ENCODE results near the gene CDC42BPA. TPM values are rescaled to one million over a fixed set of nuclear protein-coding genes. Genes with fewer than 3 reads are reported as not detected.

The CDC42BPA gene
- total and polyA plus RNA-seq, 2 of the 13 experiments (the other 11 are each of a cell fraction or from before 2014, with no cell fraction given), result 6.5 to 16.0 TPM

DNA sequence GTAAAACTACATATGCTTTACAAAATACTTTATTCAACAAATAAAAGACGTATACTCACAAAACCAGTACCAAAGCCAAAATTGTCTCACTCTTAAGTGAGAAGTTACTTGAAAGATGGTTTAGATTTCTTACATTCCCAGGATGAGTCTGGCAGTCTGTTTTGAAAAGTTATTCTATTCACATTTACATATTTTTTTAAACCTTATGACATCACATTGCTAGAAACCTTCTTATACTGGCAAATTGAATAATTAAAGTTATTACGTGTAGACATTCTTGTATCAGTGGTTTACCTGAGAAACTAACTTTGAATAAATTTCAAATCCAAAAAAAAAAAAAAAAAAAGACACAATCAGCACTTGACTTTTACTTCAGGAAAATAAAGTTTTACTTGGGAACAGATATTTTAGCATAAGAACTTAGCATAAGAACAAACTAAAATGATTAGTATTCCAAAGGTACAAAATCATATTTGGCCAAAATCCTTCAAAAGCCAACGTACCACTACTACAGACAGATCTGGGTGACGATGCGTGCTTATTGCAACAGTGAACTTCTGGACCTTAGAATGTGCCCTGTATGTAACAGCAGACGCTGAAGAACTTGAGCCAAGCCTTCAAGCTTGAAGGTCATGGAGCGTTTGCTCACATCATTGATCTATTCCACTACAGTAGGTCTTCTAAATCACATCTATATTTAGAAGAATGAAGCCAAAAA, 2.5 kb downstream of the CDC42BPA start (continued):
- TF ChIP-seq, protein P1, sequence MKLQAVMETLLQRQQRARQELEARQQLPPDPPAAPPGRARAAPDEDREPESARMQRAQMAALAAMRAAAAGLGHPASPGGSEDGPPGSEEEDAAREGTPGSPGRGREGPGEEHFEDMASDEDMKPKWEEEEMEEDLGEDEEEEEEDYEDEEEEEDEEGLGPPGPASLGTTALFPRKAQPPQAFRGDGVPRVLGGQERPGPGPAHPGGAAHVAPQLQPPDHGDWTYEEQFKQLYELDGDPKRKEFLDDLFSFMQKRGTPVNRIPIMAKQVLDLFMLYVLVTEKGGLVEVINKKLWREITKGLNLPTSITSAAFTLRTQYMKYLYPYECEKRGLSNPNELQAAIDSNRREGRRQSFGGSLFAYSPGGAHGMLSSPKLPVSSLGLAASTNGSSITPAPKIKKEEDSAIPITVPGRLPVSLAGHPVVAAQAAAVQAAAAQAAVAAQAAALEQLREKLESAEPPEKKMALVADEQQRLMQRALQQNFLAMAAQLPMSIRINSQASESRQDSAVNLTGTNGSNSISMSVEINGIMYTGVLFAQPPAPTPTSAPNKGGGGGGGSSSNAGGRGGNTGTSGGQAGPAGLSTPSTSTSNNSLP (IDR thresholded peaks at IDR 0.05; ENCODE audit: low read depth, low read length), result 0 out of 2 replicates have a peak, but pooled peaks have one; percentile 20
- no peak for TF ChIP-seq HDAC6 (IDR thresholded peaks at IDR 0.05; ENCODE audit: low read depth, low read length)
- TF ChIP-seq, protein P2, sequence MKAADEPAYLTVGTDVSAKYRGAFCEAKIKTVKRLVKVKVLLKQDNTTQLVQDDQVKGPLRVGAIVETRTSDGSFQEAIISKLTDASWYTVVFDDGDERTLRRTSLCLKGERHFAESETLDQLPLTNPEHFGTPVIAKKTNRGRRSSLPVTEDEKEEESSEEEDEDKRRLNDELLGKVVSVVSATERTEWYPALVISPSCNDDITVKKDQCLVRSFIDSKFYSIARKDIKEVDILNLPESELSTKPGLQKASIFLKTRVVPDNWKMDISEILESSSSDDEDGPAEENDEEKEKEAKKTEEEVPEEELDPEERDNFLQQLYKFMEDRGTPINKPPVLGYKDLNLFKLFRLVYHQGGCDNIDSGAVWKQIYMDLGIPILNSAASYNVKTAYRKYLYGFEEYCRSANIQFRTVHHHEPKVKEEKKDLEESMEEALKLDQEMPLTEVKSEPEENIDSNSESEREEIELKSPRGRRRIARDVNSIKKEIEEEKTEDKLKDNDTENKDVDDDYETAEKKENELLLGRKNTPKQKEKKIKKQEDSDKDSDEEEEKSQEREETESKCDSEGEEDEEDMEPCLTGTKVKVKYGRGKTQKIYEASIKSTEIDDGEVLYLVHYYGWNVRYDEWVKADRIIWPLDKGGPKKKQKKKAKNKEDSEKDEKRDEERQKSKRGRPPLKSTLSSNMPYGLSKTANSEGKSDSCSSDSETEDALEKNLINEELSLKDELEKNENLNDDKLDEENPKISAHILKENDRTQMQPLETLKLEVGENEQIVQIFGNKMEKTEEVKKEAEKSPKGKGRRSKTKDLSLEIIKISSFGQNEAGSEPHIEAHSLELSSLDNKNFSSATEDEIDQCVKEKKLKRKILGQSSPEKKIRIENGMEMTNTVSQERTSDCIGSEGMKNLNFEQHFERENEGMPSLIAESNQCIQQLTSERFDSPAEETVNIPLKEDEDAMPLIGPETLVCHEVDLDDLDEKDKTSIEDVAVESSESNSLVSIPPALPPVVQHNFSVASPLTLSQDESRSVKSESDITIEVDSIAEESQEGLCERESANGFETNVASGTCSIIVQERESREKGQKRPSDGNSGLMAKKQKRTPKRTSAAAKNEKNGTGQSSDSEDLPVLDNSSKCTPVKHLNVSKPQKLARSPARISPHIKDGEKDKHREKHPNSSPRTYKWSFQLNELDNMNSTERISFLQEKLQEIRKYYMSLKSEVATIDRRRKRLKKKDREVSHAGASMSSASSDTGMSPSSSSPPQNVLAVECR (CRISPR knock-in tag; IDR thresholded peaks at IDR 0.05; ENCODE audit: borderline replicate concordance), result peak; percentile 50; the same call in 1 of the 2 replicates
- no peak for TF ChIP-seq ZNF616 (CRISPR knock-in tag; IDR thresholded peaks at IDR 0.05; ENCODE audit: low read depth)
- no peak for TF ChIP-seq XBP1 (CRISPR knock-in tag; IDR thresholded peaks at IDR 0.05)
- no peak for TF ChIP-seq ZNF329 (CRISPR knock-in tag; IDR thresholded peaks at IDR 0.05; ENCODE audit: low read depth)
- TF ChIP-seq, protein P3, sequence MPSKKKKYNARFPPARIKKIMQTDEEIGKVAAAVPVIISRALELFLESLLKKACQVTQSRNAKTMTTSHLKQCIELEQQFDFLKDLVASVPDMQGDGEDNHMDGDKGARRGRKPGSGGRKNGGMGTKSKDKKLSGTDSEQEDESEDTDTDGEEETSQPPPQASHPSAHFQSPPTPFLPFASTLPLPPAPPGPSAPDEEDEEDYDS (CRISPR knock-in tag; IDR thresholded peaks at IDR 0.05), result peak; percentile 24; the same call in 1 of the 2 replicates
- peak; percentile 41; the same call in 1 of the 2 replicates for TF ChIP-seq FOXA3 (CRISPR knock-in tag; IDR thresholded peaks at IDR 0.05)
- TF ChIP-seq NR2F6 (IDR thresholded peaks at IDR 0.05), result no peak
- peak; percentile 42; the same call in 1 of the 2 replicates for TF ChIP-seq NR2F6 (CRISPR knock-in tag; IDR thresholded peaks at IDR 0.05)
- TF ChIP-seq IRF2 (CRISPR knock-in tag; IDR thresholded peaks at IDR 0.05), result 0 out of 2 replicates have a peak, but pooled peaks have one; percentile 37
- 0 out of 2 replicates have a peak, but pooled peaks have one; percentile 30 for TF ChIP-seq HDAC1 (CRISPR knock-in tag; IDR thresholded peaks at IDR 0.05)
- peak; percentile 68 for TF ChIP-seq RARA (CRISPR knock-in tag; IDR thresholded peaks at IDR 0.05)
- TF ChIP-seq SP4 (CRISPR knock-in tag; IDR thresholded peaks at IDR 0.05), result no peak
- peak; percentile 43; the same call in 1 of the 2 replicates for TF ChIP-seq CREM (IDR thresholded peaks at IDR 0.05)
- TF ChIP-seq CREM (CRISPR knock-in tag; IDR thresholded peaks at IDR 0.05), result no peak
- TF ChIP-seq ZNF549 (CRISPR knock-in tag; IDR thresholded peaks at IDR 0.05), result peak; percentile 94; the same call in 1 of the 2 replicates
- TF ChIP-seq, protein P4, sequence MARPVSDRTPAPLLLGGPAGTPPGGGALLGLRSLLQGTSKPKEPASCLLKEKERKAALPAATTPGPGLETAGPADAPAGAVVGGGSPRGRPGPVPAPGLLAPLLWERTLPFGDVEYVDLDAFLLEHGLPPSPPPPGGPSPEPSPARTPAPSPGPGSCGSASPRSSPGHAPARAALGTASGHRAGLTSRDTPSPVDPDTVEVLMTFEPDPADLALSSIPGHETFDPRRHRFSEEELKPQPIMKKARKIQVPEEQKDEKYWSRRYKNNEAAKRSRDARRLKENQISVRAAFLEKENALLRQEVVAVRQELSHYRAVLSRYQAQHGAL (CRISPR knock-in tag; IDR thresholded peaks at IDR 0.05; ENCODE audit: not compliant biosample characterization), result no peak
- peak; percentile 64; the same call in 1 of the 2 replicates for TF ChIP-seq KMT2A (CRISPR knock-in tag; IDR thresholded peaks at IDR 0.05)
